Measurements from ENCODE around the gene LASP1.

Gene LASP1

DNA sequence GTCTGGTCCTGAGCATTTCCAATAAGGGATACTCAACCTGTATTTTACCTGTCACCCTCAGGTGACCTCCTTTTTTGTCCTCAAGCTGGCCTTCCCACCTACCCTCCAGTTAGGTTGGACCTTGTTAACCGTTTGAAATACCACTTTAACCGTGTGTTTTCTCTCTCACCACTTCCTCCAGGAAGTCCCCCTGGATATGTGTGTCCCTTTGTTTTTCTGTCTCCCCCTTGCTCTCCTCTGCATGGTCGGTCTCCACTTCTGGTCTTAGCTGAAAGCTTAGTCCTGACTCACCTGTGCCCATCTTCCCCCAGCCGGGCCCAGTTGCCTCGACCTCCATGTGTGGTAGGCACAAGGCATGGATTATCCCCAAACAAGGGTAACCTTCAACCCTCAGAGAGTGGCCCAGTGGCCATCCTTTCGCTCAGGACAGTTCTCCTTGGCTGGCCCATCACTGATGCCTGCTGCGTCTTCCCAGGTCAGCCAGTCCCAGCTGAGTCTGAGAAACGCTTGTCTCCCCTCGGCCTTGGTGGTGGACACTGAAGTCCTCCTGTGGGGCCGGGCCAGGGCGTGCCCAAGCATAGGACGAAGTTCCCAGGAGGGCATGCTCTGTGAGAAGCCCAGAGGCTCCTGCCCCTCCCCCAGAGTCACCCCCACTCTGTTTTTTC lies 20.0 kb downstream of the LASP1 start:
- no peak for DNase-seq

DNA sequence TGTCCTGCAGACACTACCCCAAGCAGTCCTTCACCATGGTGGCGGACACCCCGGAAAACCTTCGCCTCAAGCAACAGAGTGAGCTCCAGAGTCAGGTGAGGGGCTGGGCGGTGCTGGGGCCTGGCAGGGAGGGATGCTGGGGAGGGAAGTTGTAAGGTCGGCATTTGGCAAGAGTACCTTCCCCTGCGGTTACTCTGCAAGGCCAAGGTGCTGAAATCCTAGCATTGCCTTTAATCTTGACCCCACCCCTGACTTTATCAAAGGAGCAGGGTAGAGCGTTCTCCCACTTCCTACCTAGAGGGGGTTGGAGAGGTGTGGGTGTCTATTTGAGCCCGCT lies 20.5 kb downstream of the LASP1 start:
- no peak for DNase-seq

DNA sequence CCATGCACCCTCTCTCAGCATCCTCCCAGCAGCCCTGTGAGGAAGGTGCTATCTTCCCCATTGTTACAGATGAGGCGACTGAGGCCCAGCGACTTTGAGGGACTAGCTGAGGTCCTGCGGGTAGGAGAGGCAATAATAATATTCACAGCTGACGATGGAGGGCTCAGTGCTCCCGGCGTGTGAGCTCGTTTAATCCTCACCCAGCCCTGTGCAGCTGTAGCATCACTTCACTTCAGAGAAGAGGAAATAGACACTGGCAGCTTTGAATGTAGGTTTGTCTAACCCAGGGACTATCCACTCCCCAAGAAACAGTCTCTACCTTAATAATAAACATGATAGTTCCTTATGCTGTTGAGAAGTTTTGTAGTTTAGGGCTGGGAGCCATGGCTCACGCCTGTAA lies 21.6 kb downstream of the LASP1 start:
- no peak for DNase-seq

DNA sequence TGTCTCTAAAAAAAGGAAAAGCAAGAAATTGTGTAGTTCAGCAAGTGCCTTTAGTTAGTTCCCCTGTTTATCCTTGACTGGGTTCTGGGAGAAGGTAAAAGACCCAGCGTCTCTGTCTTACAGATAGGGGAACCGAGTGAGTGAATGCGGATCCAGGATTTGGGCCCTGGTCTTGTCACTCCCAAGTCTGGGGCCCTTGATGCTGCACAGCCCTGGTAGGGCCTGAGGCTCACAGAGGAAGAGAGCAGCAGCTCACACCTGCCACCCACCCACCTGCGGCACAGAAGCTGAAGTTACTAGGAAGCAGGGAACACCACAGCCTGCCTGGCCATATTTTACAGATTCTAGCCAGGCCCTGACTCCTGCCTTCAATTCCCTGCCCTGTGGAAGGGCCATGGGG lies 22.2 kb downstream of the LASP1 start:
- no peak for DNase-seq

DNA sequence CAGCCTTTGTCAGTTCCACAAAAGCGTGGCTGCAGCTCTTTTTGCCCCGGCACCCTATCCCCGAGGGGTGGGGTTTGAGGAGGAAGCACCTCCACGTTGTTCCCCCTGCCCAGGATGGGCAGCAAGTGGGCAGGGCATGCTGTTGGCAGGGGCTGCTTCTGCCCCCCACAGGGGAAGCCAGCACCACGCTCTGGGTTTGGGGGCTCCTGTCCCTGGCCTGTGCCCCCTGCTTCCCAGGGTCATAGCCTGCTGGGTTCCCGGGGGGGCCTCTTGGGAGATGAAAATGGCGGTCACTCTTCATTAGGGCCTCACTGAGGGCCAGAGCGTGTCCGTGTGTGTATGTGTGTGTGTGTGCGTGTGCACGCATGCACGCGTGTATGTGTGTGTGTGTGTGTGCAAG lies 22.8 kb downstream of the LASP1 start:
- DNase-seq, result no peak

DNA sequence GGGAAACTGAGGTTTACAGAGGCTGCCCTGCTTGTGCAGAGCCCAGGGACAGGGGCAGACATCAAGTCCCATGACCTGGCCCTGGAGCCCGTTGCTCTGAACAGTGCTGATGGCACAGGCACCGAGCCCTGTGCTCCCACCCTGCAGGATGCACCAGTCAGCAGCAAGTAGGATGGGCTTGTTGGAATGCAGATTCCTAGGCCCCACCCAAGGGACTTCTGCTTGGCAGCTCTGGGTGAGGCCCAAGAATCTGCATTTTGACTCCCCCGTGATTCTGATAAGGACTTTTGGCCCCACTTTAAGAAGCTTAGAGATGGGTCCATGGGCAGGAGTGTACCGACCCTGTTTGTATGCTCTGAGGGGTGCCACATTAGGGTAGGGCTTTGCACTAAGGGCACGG lies 23.3 kb downstream of the LASP1 start:
- no peak for DNase-seq

DNA sequence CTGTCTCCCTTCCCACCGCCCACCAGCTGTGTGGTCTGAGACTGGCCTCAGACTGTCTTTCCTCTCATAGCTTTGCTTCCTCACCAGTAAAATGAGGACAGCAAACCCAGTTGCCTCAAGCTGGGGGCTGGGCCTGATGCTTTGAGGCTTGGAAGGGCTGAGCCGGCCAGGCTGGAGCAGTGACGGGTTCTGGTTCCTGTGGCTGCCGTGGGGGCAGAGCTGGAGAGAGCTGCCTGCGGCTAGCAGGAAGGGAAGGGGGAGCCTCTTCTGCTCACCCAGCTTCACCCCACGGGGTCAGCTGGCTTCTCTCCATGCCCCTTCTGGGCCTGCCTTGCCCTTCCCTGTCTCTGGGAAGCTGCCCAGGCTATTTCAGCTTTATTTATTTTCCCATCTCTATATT lies 23.7 kb downstream of the LASP1 start:
- DNase-seq, result peak; percentile 79

DNA sequence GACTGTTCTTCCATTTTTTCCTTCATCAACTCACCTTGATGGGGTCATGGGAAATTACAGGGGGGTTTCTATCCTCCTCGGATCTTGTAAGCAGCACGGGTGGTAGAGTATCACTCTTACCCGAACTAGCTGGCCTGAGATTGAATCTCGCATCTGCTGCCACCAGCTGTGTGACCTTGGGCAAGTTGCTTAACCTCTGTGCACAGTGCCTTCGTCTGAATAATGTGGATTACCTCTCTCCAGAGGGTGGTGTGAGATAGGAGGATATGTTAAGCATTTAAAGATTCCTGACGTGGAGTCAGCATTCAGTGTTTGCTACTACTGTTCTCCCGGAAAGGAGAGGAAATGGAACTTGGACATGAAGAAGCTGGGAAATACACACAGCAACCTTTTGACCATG lies 24.4 kb downstream of the LASP1 start:
- DNase-seq, result no peak

DNA sequence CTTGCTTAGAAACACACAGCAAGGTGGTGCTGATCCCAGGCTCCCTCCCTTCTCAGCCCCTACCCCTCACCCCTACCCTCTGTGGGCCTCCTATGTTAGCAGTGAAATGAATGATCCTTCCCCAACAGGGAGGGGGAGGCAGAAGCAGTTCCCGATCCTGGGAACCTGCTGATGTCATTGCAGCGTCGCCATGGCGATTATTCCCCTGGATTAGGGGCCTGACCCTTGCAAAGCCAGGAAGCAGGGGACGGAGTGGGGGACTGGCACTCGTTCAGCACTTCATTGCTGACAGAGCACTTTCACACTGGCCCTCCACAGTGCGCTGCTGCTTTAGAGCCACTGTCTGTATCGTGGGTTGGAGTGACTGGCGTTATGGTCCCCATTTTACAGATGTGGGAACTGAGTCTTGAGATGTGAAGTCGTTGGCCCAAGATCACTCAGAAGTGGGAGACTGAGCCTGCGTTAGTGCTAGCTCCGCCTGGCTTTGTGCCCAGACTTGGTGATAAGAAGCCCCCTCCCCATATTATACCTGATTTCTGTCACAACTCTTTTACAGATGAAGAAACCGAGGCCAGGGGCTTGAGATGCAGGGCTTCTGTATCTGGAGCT lies 26.6 kb downstream of the LASP1 start:
- DNase-seq, result no peak

DNA sequence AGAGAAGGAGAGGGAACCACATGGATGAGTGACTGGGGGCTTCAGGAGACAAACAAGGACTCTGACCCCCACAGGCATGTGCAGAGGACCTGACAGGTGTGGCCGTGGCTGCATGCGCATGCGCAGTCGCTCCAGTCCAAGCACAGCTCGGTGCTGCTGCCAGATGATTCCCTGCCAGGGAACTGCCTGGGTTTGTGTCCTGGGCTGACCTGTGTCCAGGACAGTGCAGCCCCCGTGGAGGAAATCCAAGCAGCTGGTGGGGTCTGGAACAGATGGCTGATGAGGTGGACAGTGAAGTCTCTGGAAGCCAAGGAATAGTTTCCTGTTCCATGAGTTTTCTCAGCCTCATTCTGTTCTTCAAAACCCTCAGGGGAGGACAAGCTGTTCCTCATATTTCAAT lies 27.3 kb downstream of the LASP1 start:
- DNase-seq, result no peak

DNA sequence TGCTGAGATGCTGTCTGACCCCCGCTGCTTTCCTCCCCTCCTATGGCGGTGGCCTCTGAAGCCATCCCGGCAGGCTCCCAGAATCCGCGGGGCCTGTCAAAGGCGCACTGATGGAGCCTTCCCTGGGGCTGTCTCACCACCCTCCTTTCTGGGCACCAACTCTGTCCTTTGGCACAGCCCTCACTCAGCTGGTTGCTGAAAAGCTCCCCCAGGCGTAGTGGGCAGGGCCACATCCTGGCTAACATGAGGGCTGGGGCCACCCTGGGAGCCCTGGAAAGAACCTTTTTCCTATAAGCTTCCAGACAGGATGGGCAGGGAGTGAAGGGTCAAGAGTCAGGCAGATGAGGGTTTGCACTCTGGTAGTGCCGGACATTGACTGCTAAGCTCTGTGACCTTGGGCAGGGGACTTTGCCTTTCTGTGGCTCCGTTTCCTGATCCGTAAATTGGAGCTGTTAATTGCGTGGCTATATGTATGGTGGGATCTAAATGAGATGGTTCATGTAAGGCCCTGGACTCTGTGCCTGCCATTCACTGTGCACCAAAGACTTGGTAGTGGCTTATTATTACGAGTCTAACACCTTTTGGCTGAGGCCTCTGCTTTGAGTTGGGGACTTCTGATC lies 27.9 kb downstream of the LASP1 start:
- no peak for DNase-seq

DNA sequence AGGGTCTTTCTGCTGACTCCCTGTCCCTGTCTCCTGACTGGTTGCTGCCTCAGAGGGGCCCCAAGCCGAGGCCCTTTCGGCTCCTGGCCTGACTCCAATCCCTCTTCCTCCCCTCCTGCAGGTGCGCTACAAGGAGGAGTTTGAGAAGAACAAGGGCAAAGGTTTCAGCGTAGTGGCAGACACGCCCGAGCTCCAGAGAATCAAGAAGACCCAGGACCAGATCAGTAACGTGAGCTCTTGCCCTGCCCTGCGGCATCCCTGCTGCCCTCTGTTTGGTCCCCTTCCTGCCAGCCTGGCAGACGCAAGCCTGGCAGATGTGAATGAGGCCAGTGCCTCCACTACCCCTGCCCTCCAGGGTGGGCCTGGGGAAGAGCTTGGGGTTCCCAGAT lies 28.4 kb downstream of the LASP1 start:
- no peak for DNase-seq

DNA sequence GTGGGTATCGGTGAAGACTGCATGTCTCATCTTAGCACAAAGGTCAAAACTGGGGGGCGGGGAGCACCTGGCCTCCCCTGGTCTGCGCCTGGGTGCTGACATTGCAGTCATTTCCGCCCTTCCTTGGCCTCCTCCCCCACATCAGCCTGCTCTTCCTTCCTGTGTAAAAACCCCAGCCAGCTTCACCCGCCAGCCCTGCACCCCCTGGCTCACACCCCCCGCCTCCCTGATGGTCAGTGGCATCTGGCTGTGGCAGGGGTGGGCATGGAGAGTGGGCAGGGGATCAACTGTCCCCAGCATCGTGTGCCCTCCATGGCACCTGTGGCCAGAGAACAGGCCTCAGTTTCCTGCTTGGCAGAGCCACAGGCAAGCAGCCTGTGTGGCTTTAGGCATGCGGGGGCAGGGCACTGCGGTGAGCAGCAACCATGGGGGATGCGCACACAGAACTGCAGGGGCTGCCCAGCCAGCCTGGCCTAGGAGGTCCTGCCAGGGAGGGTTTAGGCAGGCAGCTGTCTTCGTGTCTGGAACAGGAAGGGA lies 29.0 kb downstream of the LASP1 start:
- peak; percentile 85 for DNase-seq

DNA sequence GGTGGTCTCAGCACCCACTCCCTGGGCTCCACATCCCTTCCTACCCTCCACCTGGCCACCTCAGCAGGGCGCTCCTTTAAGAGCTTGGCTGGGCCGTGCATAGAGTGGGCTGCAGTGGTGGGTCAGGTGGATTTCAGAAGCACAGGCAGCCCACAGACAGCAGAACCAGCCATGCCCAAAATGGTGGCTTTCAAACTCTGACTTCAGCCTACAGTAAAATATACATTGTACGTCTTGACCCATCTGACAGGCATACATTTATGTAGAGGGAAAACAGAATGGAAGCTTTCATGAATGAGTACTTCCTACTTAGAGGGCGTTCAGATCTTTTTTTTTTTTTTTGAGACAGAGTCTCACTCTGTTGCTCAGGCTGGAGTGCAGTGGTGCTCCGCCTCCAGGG lies 29.6 kb downstream of the LASP1 start:
- DNase-seq, result no peak

DNA sequence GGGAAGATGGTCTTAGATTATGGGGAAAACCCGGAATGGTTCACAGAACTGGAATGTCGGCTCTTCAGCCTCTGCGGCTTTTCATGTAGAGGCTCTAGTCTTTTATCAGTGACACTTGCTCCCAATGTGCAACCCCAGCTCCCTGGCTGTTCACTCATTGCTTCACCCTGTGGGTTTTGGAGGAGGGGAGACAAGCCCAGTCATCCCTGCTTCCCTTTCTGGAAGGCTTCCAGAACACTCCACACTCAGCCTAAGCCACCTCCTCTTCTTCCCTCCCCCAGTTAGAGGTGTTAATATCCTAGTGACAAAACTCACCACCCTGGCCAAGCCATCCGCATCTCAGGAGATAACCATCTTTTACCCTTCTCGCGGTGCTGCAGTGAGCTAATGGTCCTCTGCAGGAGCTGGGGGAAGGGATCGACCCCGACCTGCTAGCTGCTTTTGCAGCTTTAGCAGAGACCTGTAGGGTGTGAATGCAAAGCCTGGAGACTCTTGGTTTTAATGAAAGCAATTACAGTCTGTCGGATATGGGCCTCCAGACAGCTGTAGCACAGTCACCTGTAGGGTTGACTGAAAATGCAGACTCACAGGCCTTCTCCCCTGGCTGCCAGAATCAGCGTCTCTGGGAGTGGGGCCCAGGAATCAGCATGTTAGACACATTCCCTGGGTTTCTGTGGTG lies 31.3 kb downstream of the LASP1 start:
- peak; percentile 87 for DNase-seq

DNA sequence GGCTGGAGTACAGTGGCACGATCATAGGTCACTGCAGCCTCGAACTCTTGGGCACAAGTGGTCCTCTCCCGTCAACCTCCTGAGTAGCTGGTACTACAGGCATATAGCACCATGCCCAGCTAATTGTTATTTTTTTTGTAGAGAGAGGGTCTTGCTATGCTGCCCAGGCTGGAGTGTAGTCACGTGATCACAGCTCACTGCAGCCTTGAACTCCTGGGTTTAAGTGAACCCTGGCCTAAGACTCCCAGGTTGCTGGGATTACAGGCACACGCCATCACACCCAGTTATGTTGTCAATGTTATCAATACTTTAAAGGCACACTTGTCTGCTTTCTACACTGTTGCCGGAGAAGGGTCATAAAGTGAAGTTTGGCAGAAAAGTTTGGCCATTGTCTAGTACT lies 33.5 kb downstream of the LASP1 start:
- DNase-seq, result no peak

DNA sequence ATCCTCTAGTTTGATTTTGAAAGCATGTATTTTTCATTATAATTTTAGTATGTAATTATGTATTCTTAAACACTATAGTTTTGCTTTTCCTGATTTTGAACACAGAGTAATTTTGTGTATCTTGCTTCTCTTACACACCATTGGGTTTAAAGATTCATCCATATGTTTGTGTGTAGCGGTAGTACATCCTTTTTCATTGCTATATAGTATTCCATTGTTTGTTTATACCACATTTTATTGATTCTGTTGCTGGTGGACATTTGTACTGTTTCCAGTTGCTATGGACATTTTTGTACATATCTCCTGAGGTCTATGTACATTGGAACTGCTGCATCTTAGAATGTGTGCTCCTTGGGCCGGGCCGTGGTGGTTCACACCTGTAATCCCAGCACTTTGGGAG lies 35.0 kb downstream of the LASP1 start:
- no peak for DNase-seq

DNA sequence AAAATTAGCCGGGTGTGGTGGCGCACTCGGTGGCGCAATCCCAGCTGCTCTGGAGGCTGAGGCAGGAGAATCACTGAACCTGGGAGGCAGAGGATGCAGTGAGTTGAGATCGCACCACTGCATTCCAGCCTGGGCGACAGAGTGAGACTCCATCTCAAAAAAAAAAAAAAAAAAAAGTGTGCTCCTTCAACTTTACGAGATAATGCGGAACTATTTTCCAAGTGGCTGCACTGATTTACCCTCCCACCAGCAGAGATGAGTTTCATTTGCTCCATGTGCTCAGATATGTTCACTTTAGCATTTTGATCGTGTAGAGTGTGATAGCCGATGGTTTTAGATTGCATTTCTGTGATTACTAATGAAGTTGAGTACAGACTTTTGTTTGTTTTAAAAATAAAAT lies 35.5 kb downstream of the LASP1 start:
- no peak for DNase-seq

DNA sequence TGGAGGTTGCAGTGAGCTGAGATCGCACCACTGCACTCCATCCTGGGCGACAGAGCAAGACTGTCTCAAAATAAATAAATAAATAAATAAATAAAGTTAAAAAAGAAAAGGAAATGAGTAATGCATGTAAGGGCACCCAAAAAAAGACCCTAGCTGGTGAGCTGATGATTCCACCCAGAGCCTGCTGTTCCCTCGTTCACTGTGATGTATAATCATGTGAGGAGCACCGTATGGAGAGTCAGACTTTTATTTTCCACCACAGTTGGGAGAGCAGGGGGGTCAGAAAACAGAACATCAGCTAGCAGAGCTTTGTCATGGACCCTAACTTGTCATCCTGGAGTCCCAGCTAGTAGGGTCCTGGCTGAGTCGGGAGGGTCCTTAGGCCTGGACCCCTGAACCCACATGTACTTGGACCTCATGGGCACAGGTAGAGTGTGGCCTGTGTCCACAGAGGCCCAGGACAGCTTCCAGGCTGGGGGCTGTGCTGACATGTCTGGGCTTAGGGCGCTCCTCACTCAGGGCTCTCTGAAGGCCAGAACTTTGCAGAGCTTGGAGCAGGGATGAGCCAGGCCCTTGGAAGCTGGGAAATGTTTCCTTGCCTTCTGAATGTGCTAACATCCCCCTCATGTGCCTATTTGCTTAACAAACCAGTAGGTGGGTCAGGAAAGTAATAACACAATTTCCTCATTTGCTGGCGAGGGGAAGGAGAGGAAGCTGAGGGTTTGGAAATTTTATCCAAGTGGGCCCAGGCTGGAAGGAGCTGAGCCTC lies 36.8 kb downstream of the LASP1 start:
- DNase-seq, result no peak

DNA sequence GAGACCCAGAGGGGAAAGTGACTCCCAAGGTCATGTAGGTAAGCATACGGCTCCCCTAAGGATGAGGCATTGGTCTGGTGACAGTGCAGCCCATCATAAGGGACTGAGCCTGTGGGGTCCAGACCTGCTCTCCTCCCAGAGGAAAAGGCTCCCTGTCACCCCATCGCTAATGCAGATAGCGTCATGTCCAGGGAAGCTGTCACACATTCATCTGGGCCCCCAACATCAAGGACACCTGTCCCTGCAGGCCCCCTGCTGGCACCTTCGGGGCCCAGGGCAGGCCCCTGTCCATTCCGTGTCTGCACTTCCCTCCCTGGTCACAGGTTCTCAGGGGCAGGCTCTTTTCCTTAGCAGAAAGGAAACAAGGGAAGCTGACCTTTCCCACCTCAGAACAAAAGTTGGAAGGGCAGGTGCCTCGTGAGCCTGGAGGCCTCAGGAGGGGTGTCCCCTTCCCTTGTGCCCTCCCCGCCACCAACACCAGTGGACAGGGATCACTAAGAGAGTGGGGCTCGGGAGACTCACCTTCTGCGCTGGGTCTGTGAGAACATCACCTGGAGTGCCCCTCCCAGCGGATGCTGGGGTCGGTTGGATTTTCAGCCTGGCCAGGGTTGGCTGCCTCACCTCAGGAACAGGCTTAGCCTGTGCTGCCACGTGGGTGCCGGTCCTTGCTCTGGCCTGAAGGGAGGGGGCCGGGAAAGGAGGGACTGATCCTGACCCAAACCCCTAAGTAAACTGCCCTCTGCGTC lies 38.2 kb downstream of the LASP1 start:
- no peak for DNase-seq

DNA sequence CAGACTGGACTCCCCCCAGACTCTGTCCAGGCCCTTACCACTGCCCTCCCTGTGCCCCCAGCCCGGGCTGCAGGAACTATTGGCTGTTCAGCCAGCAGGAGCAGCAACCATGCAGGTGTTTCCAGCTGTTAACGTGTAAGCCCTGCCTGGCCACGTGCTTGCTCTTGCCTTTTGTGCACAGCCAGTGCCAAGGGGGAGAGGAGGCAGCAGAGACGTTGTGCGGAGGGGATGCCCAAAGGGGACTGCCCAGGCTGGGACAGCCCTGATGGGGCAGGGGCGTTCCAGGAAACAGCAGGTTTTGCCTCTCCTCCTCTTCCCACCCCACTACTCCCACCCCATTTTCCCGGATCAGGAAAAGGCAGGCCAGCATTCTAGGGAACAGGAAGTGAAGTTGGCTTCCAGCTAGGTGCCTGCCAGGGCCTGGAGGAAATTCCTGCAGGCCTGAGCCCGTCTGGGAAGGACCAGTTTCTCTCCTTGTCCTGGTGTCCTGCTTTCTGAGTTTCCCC lies 38.9 kb downstream of the LASP1 start:
- DNase-seq, result no peak

DNA sequence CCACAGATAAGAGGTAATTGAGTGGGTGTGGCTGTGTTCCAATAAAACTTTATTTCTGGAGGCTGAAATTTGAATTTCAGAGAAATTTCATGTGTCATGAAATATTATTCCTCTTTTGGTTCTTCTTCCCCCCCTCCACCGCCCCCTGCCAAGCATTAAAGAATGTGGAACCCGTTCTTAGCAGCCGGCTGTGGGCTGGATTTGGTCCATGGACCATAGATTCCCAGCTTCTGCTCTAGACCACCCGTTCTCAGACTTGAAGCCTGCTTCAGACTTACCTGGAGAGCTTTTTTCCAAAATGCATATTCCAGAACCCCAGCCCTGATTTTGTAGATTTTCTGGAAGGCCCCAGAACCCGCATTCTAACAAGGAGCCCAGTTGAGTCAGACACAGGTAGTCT lies 40.5 kb downstream of the LASP1 start:
- DNase-seq, result peak; percentile 40
